HG03097 (cell line): ENCODE measurements around the gene HTRA1.

ENCODE experiments used
- ATAC-seq: cut with Tn5 transposase; IDR thresholded peaks from one replicate; pipeline ENCODE4 v1.9.1; 2021; ENCODE audit not compliant: unreplicated experiment, low FRiP score

Gene HTRA1

GRCh38 chr10:122513053-122513452, 51.7 kb downstream of the HTRA1 start:
- no peak for ATAC-seq

DNA sequence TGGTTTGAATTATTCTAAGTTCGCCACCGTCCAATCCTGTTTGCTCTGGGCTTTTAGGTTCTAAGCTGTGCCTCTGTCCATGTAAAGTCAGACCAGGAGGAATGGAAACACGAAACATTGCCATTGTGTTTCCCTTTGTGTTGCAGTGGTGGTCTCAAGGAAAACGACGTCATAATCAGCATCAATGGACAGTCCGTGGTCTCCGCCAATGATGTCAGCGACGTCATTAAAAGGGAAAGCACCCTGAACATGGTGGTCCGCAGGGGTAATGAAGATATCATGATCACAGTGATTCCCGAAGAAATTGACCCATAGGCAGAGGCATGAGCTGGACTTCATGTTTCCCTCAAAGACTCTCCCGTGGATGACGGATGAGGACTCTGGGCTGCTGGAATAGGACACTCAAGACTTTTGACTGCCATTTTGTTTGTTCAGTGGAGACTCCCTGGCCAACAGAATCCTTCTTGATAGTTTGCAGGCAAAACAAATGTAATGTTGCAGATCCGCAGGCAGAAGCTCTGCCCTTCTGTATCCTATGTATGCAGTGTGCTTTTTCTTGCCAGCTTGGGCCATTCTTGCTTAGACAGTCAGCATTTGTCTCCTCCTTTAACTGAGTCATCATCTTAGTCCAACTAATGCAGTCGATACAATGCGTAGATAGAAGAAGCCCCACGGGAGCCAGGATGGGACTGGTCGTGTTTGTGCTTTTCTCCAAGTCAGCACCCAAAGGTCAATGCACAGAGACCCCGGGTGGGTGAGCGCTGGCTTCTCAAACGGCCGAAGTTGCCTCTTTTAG, 52.9 kb downstream of the HTRA1 start:
- no peak for ATAC-seq

GRCh38 chr10:122515022-122515424, 53.7 kb downstream of the HTRA1 start:
- ATAC-seq = no peak

DNA sequence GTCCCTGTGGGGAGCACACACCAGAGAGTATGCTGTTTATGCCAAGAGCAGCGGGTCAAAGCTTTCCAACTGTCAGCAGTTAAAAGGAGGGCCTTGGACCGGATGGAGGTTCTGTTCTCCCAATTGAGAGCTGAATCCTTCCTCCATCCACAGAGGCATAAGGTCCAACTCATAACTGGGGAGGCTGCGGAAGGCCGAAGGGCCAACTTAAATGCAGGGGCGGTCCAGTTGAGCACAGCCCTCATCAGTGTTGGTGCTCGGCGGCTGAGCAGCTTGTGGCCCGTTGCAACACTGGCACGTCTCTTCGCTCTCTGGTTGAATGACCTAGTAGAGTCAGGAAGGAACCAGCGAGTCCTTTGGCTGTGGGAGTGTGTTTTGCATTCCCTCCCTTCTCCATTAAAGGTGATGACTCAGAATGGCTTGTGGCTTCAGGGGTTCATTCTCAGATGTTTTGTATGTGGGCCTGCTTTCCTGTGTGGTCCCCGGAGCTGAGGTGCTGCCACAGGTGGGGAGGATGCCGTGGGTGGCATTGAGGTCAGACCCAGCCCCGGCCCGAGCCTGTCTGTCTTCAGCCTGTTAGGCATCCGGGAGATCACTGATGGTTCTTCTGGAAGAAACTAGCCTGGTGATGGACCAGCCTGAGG, 54.4 kb downstream of the HTRA1 start:
- no peak for ATAC-seq

DNA sequence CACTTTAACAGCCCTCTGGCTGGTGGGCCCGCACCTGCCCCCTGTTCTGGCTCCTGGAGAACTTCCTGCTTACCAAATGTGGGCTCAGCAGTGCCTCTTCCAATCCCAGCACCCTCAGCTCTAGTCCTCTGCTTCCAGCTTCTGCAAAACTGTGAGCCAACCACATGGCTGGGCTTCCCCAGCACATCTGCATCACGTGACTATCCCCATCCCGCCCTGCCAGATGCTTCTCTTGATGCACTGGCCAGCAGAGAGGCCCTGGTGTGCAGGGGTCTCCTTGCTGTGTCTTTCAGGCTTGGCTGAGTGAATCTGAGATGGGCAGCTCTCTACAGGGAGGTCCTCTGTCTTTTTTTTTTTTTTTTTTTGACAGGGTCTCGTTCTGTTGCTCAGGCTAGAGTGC, 55.4 kb downstream of the HTRA1 start:
- ATAC-seq = no peak

DNA sequence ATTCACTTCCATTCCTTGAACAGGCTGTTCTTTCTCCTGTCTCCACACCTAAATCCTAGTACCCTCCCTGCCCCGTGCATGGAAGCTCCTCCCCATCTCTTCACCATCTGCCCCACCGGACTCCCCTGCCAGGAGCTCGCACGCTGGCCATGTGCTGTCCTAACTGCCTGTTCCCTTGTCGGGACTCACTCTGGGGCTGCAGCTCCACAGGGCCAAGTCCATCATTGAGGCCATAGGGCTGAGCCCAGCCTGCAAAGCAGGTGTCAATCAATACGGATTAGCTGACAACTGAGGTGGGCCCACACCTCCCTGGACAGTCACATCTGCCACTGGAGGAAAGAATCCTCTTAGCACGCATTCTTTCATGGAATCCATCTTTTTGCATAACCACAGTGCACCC, 57.8 kb downstream of the HTRA1 start:
- no peak for ATAC-seq

- ATAC-seq = no peak
Measured at GRCh38 chr10:122519873-122520272, 58.5 kb downstream of the HTRA1 start.

DNA sequence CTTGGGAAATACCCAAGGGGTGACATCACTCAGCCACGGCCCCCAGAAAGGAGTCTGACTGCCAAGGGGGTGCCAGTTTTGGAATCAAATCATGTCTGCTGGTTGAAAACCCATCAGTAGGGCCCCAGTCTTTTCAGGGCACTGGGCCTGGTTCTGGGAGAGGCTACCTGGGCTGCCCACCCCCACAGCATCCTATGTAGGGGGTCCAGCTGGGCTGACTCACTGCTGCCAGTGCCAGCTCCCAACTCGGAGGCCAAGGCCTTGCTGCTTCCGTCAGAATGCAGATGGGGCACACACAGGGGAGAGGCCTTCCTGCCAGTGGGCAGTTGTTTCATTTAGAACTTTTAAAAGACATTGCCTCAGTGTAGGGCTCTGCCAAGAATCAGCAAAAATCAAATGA, 59.7 kb downstream of the HTRA1 start:
- no peak for ATAC-seq

DNA sequence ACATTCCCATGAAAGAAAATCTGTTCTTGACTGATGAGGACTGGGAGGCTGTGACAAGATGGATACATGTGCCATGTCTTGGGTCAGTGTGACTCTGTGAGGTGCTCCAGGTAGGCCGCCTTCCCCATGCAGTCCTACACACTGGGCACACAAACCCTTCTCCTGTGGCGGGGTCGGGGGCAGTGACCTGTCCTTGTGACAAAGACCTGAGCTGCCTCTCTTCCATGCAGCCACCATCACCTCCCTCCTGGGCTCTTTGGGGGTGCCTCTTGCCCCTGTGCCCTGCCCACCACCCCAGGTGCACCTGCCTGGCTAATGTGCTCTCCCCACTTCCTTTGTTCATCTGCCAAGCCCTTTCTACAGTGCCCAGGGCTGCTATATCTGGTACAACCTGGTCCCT, 63.5 kb downstream of the HTRA1 start:
- ATAC-seq = no peak

- no peak for ATAC-seq
Measured at GRCh38 chr10:122525788-122526187, 64.4 kb downstream of the HTRA1 start.

DNA sequence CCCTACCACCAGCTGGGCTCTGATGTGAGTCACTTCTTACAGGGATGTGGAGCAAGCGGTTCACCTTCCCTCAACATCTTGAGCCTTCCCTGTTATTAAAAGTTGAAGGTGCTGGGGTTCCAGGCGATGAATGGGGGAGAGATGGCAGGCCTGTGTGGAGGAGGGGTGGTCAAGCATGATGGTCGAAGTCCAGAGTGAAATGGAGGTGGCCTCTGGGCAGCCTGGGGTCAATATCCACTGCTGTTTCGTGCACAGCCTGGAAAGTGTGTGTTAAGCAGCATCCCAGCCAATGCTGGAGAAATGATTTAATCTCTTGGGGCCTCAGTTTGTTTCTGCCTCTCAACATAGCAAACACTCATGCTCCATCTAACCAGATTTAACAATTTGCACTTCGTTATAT, 65.5 kb downstream of the HTRA1 start:
- no peak for ATAC-seq

GRCh38 chr10:122530177-122530576, 68.8 kb downstream of the HTRA1 start:
- no peak for ATAC-seq

- no peak for ATAC-seq
Measured at GRCh38 chr10:122531261-122531660, 69.9 kb downstream of the HTRA1 start.

DNA sequence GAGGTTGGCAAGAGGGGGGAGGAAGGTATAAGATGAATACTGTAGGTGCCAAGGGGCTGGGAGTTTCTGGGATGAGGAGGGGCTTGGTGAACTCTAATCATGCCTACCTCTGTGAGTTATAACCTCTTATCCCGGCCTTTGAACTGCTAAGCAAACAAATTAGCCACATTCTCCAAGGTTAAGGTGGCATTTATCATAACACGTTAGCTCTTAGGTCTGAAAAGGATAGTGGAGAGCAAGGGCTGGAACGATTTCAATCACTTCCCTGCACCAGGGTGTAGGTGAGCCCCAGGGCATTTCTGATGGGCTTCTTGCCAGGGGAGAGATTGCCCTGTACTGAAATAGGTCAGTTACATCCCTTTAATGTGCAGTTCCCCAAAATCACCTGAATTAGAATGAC, 70.6 kb downstream of the HTRA1 start:
- no peak for ATAC-seq

DNA sequence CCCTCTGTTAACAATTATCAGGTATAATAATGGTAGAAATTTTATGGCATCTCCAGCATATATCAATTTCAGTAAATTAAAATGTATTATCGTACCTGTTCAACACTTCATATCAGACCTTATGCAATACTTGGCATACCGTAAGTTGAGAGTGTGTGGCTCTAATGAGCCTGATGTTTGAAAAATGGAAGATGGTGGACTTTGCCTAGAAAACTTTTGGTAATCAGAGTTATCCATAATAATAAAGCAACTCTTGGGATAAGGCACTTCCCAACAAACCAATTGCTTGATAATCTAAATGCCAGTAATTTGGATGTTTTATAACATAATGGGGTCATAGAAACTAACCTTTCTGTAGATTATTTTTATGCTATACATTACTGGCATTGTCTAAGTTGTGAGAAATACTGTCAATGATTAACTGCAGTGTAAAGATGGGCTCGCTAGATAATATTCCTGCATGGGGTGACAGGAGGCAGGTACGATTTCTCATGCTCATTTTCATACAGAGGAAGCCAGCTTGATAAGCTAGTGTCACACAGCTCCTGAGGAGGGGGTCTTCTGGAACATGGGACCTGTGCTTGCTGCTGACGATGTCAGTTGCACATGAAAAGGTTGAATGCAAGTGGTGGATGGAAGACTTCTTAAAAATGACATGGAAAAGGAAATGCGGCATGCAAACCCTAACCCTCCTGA, 71.4 kb downstream of the HTRA1 start:
- no peak for ATAC-seq

GRCh38 chr10:122537545-122537944, 76.2 kb downstream of the HTRA1 start:
- no peak for ATAC-seq

GRCh38 chr10:122541541-122542002, 80.2 kb downstream of the HTRA1 start:
- ATAC-seq = no peak

DNA sequence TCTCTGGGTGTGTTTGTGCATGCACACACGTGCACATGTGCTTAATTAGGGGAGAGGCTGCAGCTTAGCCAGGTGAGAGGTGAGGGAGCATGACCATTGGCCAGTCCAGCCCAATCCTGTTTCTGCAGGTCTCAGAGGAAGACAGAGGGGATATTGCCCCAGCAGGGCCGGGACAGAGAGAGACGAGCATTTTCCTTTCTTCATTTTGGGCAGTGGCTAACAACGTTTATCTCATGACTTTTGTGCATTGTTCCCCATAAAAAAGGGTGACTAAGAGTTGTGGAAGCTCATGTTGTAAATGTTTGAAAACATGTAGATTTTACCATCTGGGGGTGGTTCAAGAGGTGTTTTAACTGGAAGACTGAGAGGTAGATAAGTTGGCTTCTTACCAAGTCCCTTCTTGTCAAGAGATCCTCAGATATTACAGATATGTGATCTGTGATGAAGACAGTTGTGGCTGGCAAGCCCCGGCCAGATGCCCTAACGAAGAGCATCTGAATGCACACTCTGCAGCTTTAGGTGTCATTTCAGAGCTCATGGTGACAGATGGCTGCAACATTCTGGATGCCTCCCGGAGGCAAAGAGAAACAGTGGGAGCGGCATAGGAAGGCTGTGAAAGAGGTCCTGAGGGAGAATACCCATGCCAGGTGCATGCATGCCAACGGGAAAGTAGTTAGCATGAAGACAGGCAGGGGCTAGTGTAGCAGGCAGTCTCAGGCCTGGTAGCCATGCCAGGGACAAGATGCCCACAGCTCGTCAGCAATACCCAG, 82.5 kb downstream of the HTRA1 start:
- ATAC-seq = no peak

- no peak for ATAC-seq
Measured at GRCh38 chr10:122544493-122544892, 83.1 kb downstream of the HTRA1 start.

GRCh38 chr10:122546242-122546641, 84.9 kb downstream of the HTRA1 start:
- no peak for ATAC-seq
